Liver (tissue), 9 donors: ENCODE measurements around the gene SYT17. TPM values are rescaled to one million over a fixed set of nuclear protein-coding genes. Genes with fewer than 3 reads are reported as not detected.

Experiments
- DNase-seq: peaks from one replicate; pipeline ENCODE4 v3.0.0-alpha.2; 2017; ENCODE audit warnings: low spot score
- H3K27ac ChIP-seq, 2 donors: one replicate each; pipeline ENCODE4 v1.7.0; 2013; ENCODE audit warnings: inconsistent platforms in 2 of 2, low read length in 2 of 2, control low read depth in 1 of 2, low read depth in 1 of 2, mild to moderate bottlenecking in 1 of 2
- H3K27me3 ChIP-seq, 4 donors: one replicate each; pipeline versions ENCODE4 v1.6.1 to v1.7.0; 2013; ENCODE audit warnings: low read length in 3 of 4, inconsistent platforms in 1 of 4, mild to moderate bottlenecking in 1 of 4, moderate library complexity in 1 of 4; ENCODE audit not compliant: control insufficient read depth in 4 of 4, insufficient read depth in 4 of 4
- H3K36me3 ChIP-seq, 4 donors: one replicate each; pipeline versions ENCODE4 v1.6.1 to v1.7.0; 2013; ENCODE audit warnings: low read length in 3 of 4, mild to moderate bottlenecking in 3 of 4, low read depth in 1 of 4, moderate library complexity in 1 of 4; ENCODE audit not compliant: control insufficient read depth in 4 of 4, insufficient read depth in 3 of 4
- H3K4me1 ChIP-seq, 4 donors: one replicate each; pipeline versions ENCODE4 v1.6.1 to v1.7.0; 2013; ENCODE audit warnings: low read length in 3 of 4, mild to moderate bottlenecking in 3 of 4, moderate library complexity in 1 of 4; ENCODE audit not compliant: control insufficient read depth in 4 of 4, insufficient read depth in 4 of 4
- H3K4me3 ChIP-seq, 3 donors: one replicate each; pipeline versions ENCODE4 v1.6.1 to v1.7.0; 2013; ENCODE audit warnings: low read length in 3 of 3, control low read depth in 1 of 3, low read depth in 1 of 3, mild to moderate bottlenecking in 1 of 3
- H3K9ac ChIP-seq, 2 donors: one replicate each; pipeline ENCODE4 v1.7.0; 2013; ENCODE audit warnings: low read length in 2 of 2, mild to moderate bottlenecking in 2 of 2, moderate library complexity in 2 of 2, control low read depth in 1 of 2, low read depth in 1 of 2
- H3K9me3 ChIP-seq, 4 donors: one replicate each; pipeline versions ENCODE4 v1.6.1 to v1.7.0; 2013; ENCODE audit warnings: low read length in 3 of 4; ENCODE audit not compliant: control insufficient read depth in 4 of 4
- ATF3 ChIP-seq: IDR thresholded peaks from 2 replicates; pipeline ENCODE4 v1.6.1; 2016; ENCODE audit warnings: antibody characterized with exemption
- CTCF ChIP-seq: fragments of 150-350 bp; IDR thresholded peaks from 2 replicates; pipeline ENCODE4 v1.5.1; 2017; ENCODE audit warnings: improper control_type of control experiment, low read depth, low read length; ENCODE audit not compliant: missing input control
- EGR1 ChIP-seq, 2 donors: IDR thresholded peaks; 2 replicates each; pipeline ENCODE4 v1.6.1; 2016 to 2018; ENCODE audit warnings: antibody characterized with exemption in 2 of 2, low read depth in 2 of 2
- FOXA1 ChIP-seq: IDR thresholded peaks from 2 replicates; pipeline ENCODE4 v1.6.1; 2016; ENCODE audit warnings: antibody characterized with exemption
- FOXA2 ChIP-seq: IDR thresholded peaks from 2 replicates; pipeline ENCODE4 v1.6.1; 2016; ENCODE audit warnings: antibody characterized with exemption
- GABPA ChIP-seq, 2 donors: IDR thresholded peaks in 1 of 2; conservative IDR thresholded peaks in 1 of 2; 2 replicates each; pipeline ENCODE4 v1.6.1; 2016; ENCODE audit warnings: antibody characterized with exemption in 2 of 2, mild to moderate bottlenecking in 1 of 2, moderate library complexity in 1 of 2
- HNF4A ChIP-seq, 2 donors: conservative IDR thresholded peaks; 2 replicates each; pipeline ENCODE4 v1.6.1; 2016; ENCODE audit warnings: antibody characterized with exemption in 2 of 2, mild to moderate bottlenecking in 2 of 2
- HNF4G ChIP-seq: IDR thresholded peaks from 2 replicates; pipeline ENCODE4 v1.6.1; 2016; ENCODE audit warnings: antibody characterized with exemption
- JUND ChIP-seq, 2 donors: IDR thresholded peaks; 2 replicates each; pipeline ENCODE4 v1.6.1; 2016; ENCODE audit warnings: antibody characterized with exemption in 2 of 2
- RAD21 ChIP-seq, 2 donors: IDR thresholded peaks; 2 replicates each; pipeline ENCODE4 v1.6.1; 2016; ENCODE audit warnings: antibody characterized with exemption in 2 of 2, mild to moderate bottlenecking in 2 of 2
- REST ChIP-seq: IDR thresholded peaks from 2 replicates; pipeline ENCODE4 v1.6.1; 2016; ENCODE audit warnings: antibody characterized with exemption, mild to moderate bottlenecking
- RXRA ChIP-seq, 2 donors: IDR thresholded peaks; 2 replicates each; pipeline ENCODE4 v1.6.1; 2017 to 2018; ENCODE audit warnings: antibody characterized with exemption in 2 of 2, mild to moderate bottlenecking in 1 of 2
- SP1 ChIP-seq: IDR thresholded peaks from 2 replicates; pipeline ENCODE4 v1.6.1; 2018; ENCODE audit warnings: antibody characterized with exemption, mild to moderate bottlenecking
- TAF1 ChIP-seq: conservative IDR thresholded peaks from 2 replicates; pipeline ENCODE4 v1.6.1; 2016; ENCODE audit warnings: antibody characterized with exemption, mild to moderate bottlenecking
- YY1 ChIP-seq: IDR thresholded peaks from 2 replicates; pipeline ENCODE4 v1.6.1; 2016; ENCODE audit warnings: antibody characterized with exemption, mild to moderate bottlenecking
- ZBTB33 ChIP-seq: IDR thresholded peaks from 2 replicates; pipeline ENCODE4 v1.6.1; 2016; ENCODE audit warnings: antibody characterized with exemption
- WGBS: extraction: QIAGEN DNeasy Blood & Tissue Kit; methylation state at CpG from one replicate; pipeline ENCODE4 v1.1.7; 2013; 5-methylcytosine and 5-hydroxymethylcytosine counted together
- polyA plus RNA-seq, 2 donors: library from polyadenylated mRNA; stranded (reverse) in 1 of 2; unstranded in 1 of 2; fragments of 200-250 nt in 1 of 2; fragments of >200 nt in 1 of 2; fragmentation: Nextera tagmentation in 1 of 2; extraction: Ambion mirVana in 1 of 2; gene quantifications; one replicate each; pipeline versions ENCODE4 v1.2.1 to v1.2.3, GENCODE V29; 2013 to 2015
- total RNA-seq, 2 donors: library from RNA; depleted of rRNA; stranded (reverse); fragments of >200 nt; gene quantifications; one replicate each; pipeline ENCODE4 v1.2.3, GENCODE V29; 2014
- donor health status: healthy.
- donor health status: healthy.
- donor health status: healthy.
- donor health status: healthy.
- donor health status: healthy.

Gene SYT17
- total and polyA plus RNA-seq, 4 donors, result 2.5 to 7.7 (median 5.5) TPM

GRCh38 chr16:19133600-19133999, 34.4 kb upstream of the SYT17 start:
- Histone ChIP-seq H3K36me3 (no peaks in the 10 kb centered on the region), H3K4me1 (peaks cover 5 to 30% (median 24%) of the 10 kb centered on the region in 4 donors), H3K4me3 (no peak overlapping the region), H3K27ac (no peak overlapping the region), H3K9me3 (no peaks in the 10 kb centered on the region), H3K27me3 (no peaks in the 10 kb centered on the region), H3K9ac (no peak overlapping the region)
- 95% methylated on average over 1 of the region's 1 CpG for whole genome bisulfite sequencing
- TF ChIP-seq GABPA (IDR thresholded peaks at IDR 0.05 in 1 of 2, conservative IDR thresholded peaks at IDR 0.05 in 1 of 2) (no peak), CTCF (no peak), JUND (IDR thresholded peaks at IDR 0.05) (no peak), ZBTB33 (no peak), ATF3 (no peak), HNF4G (no peak), RAD21 (IDR thresholded peaks at IDR 0.05) (no peak), FOXA1 (no peak), RXRA (IDR thresholded peaks at IDR 0.05) (no peak), REST (no peak), EGR1 (IDR thresholded peaks at IDR 0.05; ENCODE audit: low read depth in 2 of 2) (no peak), TAF1 (no peak), SP1 (no peak)
- DNase-seq, result no peak

GRCh38 chr16:19135201-19135842, 32.7 kb upstream of the SYT17 start:
- Histone ChIP-seq H3K4me3 (no peak overlapping the region), H3K9me3 (no peaks in the 10 kb centered on the region), H3K4me1 (peaks cover 5 to 32% (median 23%) of the 10 kb centered on the region in 4 donors), H3K9ac (no peak overlapping the region), H3K27me3 (no peaks in the 10 kb centered on the region), H3K27ac (no peak overlapping the region), H3K36me3 (no peaks in the 10 kb centered on the region)
- 80% methylated on average over 10 of the region's 10 CpGs for WGBS
- no peak for DNase-seq
- TF ChIP-seq YY1 (no peak), HNF4G (no peak), REST (no peak), ATF3 (no peak), EGR1 (IDR thresholded peaks at IDR 0.05; ENCODE audit: low read depth in 2 of 2) (no peak), FOXA2 (no peak), JUND (IDR thresholded peaks at IDR 0.05) (no peak), GABPA (IDR thresholded peaks at IDR 0.05 in 1 of 2, conservative IDR thresholded peaks at IDR 0.05 in 1 of 2) (no peak), SP1 (no peak), RXRA (IDR thresholded peaks at IDR 0.05) (no peak), TAF1 (no peak), HNF4A (conservative IDR thresholded peaks at IDR 0.05) (no peak), CTCF (no peak)
